GM21515 (cell line): ENCODE data around the gene UBAC1.
"Not testable (repeated sequence)": the region's sequence is repeated elsewhere in the genome, so short reads cannot be mapped to it uniquely, and the experiment has no call there.

Source experiments
- ATAC-seq: cut with Tn5 transposase; IDR thresholded peaks from one replicate; pipeline ENCODE4 v1.9.1; 2021; ENCODE audit not compliant: unreplicated experiment

The UBAC1 gene

DNA sequence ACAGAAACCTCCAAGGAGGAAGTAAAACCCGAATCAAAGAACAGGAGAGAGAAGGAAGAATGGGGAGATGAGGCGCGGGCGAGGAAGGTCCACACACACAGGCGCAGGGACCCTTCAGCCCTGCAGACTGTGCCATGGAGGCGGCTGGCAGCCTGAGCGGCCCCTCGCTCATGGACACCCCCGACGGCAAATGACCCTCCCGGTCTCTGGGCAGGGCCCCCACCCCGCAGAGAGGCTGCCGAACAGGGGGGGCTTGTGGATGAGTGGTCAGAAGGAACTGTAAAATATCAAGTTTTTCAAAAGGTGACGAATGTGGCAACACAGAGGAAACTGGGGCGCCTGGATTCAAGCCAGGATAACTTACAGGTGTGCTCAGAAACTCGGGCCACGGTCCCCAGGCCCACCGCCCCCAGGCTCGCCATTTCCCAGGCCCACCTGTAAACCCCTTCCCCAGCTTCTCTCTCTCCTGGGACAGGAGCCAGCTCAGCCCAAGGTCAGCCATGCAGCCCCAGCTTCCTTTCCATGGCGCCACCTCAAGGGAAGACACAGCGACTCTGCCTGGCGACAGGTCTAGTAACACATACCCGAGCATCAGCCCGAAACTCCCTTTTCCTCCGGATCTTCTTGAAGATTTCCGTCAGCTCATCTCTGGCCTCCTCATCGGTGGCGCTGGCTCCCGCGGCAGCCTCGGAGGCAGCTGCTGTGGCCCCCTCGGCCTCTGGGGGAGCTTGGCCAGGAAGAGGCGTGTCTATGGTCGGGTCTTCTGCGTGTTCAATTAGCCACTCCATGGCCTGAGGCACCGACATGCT, 16.5 kb downstream of the UBAC1 start:
- ATAC-seq: no peak

DNA sequence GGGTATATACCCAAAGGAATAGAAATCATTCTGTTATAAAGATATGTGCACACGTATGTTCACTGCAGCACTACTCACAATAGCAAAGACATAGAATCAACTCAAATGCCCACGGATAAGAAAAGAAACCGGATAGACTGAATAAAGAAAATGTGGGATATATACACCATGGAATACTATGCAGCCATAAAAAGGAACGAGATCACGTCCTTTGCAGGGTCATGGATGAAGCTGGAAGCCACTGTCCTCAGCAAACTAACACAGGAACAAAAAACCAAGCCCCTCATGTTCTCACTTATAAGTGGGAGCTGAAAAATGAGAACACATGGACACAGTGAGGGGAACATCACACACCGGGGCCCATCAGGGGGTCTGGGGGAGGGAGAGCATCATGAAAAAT, 17.6 kb downstream of the UBAC1 start:
- ATAC-seq: not testable (repeated sequence)

DNA sequence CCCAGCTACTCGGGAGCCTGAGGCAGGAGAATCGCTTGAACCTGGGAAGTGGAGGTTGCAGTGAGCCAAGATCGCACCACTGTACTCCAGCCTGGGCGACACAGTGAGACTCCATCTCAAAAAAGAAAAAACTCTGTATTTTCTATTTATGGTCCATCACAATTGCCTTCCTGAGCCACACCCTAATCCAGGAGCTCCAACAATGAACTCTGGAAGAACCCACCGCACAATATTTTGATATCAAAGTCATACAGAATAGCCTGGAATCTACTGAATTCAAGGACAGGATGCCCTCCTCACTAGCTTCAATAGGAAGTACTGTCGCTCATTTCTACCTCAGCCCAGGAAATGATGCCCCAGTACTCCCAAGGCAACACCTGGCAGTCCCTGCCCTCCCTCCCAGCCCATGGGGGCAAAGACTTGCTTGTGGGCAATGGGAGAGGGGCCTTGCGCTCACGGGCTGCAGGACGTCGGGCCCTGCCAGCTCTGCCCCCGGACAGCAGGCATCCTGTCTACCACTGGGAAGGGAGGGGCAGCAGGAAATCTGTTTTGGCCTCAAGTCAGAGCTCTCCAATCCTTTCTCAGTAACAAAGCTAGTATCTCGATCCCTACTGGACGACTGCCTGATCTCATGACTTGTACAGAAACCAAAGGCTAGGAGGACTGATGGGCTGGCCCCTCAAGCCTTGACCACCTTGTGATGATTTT, 19.7 kb downstream of the UBAC1 start:
- ATAC-seq: no peak

DNA sequence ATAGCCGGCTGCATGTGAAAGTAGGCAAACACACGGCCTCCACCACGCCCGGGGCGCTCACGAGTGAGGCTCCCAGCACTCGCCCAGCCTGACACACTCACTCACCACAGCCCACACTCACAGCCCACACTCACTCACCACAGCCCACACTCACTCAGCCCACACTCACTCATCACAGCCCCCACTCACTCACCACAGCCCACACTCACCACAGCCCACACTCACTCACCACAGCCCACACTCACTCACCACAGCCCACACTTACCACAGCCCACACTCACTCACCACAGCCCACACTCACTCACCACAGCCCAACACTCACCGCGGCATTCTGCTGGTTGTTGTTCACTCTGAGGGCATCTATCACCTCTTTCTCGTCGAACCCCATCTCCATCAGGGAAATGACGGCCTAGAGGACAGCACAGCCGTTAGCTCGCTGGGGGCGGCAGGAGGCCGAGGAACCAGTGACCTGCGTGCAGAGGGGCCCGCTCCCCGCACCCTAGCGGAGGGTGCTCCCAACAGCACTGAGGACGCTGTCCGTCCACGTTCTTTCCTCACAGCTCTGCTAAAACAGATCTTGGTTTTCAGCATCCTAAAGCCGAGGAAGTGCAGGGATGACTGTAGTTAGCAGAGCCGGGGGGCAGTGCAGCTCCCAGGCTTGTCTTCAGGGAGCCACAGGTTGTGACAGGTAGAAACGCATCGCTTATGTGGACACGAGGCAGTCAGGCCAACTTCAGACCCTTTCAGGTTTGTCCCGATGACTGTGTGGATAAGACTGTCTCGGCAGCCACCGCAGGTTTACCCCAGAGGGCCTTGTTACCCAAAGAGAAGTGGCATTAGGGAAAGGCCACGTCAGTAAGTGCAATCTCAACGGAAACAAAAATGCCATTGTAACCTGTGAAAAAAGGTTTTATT, 21.6 kb downstream of the UBAC1 start:
- no peak for ATAC-seq

DNA sequence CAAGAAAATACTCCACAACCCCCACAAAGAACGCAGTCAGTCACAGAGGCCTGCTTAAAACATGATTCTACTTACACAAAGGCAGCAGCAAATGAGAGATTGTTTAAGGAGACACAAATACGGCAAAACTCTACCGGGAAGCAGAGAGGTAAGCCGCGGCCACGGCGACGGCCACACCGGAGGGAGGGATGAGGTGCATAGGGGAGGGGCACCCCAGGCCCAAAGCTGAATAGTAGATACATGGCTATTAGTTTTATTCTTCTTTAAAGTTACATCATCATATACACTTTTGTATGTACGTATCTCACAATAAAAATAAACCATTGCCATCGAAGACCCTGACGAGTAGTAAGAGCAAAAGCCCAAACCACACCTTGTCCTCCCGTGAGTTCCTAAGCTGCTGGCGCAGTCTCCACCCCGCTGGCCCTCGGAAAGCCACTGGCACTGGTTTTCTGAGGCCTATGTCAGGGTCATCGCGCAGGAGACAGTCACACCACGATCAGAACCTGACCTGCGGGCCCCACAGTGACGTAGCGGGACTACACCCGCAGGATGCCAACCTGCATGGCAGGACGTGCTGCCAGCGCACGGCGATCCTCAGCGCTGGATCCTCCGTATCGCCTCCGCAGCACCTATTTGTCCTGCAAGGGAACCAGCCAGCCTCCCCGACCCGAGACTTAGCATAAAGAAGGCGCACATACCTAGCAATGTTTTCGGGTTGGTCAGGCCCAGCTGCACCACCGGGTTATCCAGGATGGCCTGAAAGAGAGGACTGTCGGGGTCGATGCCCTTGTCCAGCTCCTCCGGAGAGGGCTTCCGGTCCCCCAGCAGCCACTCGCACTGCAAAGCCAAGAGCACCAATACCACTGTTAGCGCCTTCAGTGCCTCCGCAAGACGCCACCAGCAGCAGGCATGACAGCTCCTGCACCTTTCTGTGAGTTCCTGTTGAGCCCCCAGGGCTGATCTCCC, 23.4 kb downstream of the UBAC1 start:
- ATAC-seq: no peak

DNA sequence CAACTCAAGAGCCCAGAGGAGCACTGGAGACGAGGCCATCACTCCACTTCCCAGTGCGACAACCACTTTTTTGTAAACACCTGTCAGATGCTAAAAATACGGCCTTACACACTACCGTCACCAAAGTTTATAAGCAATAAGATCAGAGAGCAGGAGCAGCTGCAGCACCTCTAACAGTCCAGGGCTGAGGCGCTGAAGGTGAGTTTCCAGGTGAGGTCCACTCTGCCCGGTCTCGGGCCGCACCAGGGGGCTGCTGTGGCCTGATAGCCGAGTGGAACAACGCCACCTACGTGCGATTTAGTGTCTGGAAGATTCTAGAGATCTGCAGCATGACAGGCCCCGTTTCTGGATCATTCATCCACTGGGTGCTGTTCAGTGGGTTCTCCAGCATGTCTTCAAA, 28.1 kb downstream of the UBAC1 start:
- no peak for ATAC-seq

DNA sequence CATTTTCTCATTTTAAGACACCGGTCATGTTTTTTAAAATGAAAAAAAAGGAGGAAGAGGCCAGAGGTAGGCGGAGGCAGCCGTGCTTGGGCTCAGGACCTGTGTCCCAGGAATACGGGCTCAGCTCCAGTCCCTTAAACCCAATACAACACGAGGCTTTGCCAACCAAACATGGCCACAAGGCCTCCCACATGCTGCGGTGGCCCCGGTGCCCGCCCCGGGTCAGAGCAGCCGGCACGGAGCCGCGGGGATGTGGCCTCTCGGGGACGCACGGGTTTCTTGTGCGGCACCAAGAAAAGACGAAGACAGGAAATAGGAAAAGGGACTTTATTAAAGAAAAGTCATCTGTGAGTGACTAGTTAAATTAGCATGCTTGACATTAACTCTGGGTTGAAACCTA, 28.5 kb downstream of the UBAC1 start:
- ATAC-seq: no peak

DNA sequence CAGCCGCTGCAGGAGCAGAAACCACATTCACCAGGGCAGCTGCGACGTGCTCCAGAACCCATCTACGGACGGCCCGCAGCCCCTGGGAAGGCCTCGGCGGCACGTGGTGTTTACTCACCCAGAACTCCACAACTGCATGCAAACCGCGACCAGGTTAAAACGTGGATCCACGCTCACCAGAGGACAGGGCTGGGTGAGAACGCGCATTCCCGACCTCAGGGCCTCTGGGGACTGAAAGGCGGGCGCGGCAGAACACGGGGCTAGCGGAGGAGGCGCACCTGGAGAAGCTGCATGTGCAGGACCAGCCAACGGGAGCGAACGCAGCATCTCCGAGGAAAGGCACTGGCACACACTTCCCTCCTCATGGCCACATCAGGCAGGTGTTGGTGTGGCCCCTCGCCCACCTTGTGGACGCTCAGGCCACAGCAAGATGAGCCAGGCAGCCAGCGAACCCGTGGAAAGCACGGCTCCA, 29.8 kb downstream of the UBAC1 start:
- ATAC-seq: no peak

DNA sequence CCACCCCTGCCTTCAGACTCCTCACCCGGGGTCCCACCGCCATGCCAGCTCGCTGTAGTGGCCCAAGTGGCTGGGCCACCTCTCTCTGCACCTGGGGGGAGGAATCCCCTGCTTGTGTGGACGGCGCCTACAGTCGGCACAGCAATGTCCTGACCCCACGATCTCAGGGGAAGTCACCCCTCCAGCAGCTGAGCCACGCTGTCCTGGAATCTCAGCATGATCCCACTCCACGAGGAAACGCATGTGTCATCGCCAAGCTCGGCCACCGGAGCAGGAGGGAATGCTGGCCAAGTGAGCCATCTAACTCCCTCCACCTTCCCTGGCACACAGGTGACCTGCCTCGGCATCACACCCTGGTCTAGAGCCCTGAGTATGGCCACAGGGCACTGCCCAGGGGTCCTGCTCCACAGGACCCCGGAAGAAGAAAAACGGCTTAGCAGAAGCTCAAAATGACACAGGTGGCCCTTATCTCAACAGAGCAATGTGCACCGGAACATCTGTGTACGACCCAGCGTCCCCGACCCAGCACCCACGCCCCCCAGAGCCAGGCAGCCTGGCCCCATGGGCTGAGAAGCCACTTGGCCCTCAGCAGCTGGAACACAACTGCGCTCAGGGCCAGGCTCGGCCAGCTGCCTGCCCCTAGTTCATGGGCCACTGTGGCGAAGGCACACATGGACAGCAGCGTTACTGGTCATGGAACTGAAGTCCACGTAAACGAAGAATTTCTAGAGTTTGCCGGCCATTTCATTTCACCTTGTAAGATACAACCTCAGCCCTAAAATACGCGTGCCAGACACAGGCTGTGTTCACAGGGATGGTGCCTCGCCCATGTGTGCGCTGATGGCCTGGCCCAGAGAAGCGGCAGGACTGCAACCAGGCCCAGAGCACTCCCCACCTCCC, 30.5 kb downstream of the UBAC1 start:
- no peak for ATAC-seq

DNA sequence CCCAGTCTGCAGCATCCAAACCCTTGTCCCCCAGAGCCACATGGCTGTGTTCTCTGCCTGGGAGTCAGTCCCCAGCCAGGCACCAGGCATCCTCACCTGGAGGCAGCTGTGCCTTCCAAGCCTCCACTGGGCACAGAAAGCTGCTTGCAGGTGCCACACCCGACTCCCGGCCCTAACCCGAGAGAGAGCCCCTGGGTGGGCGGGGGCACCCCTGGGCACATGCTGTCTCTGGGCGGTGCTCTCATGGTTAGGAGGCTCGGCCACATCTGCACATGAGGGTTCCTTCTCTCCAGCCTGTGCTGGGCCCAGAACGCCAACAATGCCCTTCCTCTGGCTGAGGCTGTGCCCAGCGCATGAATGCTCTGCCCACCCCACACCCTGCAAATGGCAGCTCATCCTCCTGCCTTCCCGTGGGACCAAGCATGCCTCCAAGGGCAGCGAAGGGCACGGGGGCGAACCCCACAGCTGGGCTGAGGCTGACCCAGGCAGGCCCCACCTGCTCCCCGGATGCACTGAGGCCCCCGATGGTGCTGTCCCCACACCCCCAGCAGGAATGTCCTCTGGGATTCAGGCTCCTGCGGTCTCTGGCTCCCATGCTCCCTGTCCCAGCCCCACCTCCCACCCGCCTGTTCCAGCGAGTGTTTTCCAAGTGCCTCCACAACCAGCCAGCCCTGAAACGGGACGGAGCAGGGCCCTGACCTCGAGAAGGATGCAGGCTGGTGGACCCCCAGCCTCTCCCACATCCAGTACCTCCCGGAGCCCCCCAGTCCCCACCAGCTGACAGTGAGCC, 31.3 kb downstream of the UBAC1 start:
- ATAC-seq: no peak

DNA sequence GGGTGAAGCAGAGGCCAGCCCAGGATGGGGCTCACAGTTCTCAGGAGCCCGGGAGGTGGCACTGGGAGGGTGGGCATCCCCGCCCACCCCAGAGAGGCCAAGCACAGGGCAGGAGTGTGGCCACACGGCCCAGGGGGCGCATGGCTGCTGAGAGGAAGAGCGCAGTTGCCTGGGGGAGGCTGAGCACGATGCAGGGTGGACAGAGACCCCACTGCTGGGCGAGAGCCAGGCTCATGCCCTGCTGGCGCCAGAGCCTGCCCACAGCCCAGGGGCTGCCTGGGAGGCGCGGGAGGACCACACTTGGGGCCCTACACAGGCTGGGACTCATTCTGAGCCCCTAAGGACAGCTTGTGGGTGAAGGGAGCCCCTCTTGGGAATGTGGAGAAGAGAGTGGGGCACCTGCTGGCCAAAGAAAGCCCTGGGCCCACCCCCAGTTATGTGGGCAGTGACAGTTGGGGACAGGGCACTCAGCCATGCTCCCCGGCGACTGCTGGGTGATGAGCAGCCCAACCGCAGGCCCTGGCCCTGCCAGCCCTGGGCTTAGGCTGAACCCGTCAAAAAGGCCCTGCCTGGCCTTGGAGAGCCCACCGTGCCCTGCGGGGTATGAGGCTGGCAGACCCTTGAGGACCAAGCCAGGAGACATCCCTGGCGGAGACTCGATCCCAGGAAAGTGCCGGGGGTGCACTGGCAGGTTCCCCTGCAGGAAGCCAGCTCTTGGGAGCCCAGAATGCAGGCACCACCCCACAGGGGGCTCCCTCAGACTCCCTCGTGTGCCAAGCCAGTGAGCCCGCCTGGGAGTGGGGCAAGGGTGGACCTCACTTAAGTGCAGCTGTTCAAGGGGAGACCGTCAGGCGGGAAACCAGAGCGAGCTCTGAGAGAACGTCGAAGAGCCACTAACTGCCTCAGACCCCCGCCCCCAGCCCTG, 32.2 kb downstream of the UBAC1 start:
- ATAC-seq: no peak

DNA sequence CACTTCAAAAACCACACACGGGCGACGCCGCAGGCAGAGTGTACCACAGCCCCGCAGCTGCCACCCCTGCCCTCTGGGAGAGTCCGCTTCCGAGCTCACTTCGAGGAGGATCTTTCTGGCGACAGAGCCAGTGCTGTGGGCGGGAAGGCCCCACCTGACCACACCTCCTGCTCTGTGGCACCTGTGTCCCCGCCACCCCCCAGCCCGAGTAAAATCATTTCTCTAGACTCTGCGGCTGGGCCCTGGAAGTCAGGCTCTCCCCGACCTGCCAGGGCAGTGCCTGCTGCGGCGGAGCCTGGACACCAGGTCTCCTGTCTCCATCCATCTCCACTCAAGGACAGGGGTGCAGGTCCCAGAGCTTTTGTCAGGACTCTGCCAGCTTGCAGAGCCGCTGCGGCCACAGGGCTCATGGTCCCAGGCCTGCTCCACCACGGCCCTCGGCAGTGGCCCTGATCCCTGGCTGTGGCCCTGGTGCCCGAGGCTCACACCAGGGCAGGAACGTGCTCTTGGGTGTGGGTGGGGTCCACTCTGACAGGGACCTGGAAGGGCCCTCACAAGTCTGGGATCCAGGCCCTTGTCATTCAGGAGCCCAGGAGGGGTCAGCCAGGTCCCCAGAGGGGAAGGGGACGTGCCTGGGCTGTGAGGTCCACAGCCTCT, 33.0 kb downstream of the UBAC1 start:
- ATAC-seq: no peak

DNA sequence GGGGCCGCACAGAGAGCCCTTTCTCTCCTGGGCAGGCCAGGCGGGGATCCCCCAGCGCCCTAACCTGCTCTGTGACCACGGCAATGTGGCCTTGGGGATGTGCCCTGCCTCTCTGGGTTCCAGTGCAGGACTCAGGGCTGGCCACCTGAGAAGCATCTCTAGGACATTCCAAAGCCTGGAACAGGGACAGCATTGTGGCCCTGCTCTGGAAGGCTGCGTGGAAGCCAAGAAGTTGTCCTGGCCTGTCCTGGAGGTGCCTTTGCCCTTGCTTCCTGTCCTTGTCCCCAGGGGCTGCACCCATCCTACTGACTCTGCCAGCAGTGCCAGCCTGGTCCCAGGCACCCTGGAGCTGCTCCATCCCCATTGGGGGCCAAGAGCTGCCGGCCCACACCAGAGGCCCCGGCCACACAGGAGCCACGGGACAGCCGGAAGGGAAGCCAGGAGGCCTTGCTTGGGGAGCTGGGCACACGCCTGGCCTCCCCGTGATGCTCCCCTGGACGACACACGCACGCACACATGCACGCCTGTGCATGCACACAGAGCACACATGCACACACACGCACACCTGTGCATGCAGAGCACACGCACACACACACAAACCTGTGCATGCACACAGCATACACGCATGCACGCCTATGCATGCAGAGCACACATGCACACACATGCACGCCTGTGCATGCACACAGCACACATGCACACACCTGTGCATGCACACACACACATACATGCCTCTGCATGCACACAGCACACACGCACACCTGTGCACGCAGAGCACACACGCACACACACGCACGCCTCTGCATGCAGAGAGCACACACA, 33.8 kb downstream of the UBAC1 start:
- no peak for ATAC-seq

DNA sequence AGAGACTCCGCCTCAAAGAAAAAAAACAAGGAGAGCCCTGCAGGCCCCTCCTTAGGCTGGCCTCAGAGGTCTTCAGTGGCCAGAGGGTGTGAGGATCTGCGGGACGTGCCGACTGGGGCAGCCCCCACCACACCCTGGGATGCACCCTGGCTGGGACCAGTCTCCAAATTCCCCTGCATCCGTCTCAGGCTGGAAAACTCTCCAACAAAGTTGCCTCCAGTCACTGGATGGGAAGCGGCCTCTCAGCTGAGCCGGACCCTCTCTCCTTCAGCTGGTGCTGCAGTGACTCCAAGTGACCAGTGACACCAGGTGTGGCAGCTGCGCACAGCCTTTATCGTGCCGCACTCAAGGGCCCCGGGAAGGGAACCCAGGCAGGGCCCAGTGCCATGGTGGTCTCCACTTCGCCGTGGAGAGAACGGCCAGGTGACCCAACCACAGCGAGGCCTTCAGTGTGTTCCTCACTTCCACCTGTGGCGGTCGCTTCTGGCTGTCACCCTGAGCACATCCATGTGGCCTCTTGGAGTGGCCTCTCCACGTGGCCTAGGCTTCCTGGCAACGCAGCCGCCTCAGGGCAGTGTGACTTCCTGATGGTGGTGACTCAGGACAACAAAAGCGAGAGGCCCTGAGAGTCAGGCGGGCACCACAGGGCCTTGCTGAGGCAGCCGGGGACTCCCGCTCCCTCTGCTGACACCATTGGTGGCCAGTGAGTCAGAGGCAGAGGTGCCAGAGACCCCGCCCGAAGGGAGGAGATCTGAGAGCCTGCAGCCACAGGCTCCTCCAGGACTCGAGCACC, 34.6 kb downstream of the UBAC1 start:
- no peak for ATAC-seq

DNA sequence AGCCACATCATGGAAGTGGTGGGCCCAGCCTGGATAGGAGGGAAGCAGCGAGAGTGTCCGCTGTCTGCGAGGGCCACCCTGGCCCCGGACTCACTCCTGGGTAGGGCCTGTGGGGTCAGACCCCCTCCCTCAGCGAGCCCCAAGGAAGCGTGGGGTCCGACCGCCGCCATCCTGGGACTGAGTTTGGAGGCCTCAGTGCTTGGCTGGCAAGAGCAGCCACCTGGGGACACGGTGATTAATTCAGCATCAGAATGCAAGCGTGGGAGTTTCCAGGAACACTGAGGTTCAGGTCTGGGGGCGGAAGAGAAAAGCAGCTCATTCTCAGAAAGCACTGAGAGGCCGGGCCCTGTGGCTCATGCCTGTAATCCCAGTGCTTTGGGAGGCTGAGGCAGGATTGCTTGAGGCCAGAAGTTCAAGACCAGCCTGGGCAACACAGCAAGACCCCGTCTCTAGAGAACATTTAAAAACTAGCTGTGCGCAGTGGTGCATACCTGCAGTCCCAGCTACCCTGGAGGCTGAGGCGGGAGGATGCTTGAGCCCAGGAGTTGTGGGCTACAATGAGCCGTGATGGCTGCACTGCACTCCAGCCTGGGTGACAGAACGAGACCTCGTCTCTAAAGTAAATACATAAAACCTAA, 35.6 kb downstream of the UBAC1 start:
- no peak for ATAC-seq
